Activated CD4-positive, alpha-beta T cell treated with anti-CD3 and anti-CD28 coated beads for 1 hour (primary cell): ENCODE results near the gene VPS4A.

Experiments
- DNase-seq: peaks from one replicate; pipeline ENCODE4 v3.0.0-alpha.2; 2020

VPS4A gene

DNA sequence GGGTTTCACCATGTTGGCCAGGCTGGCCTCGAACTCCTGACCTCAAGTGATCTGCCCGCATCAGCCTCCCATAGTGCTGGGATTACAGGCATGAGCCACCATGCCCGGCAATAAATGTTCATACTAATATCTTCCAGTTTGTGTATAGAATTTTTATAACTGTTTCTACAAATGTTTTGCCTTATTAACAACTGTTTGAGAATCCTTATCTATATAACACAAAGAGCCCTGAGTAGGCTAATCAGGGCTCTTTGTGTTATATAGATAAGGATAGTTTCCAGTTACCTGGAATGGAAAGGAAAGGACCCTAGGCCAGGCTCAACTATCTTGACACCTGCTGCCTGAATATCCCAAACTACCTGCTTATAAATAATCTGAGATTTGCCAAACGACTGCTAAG lies 57.7 kb downstream of the VPS4A start:
- DNase-seq, result no peak

DNA sequence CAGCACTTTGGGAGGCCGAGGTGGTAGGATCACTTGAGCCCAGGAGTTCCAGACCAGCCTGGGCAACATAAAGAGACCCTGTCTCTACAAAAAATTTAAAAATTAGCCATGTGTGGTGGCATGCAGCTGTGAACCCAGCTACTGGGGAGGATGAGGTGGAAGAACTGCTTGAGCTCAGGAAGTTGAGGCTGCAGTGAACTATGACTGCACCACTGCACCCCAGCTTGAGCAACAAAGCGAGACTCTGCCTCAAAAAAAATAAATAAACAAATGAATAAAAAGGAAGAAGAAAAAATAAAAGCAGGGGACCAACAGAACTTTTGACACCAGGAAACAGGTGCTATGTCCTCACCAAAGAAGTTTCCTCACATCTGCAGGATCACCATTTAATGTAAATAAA lies 60.4 kb downstream of the VPS4A start:
- DNase-seq, result no peak

- DNase-seq, result no peak
These were observed 61.9 kb downstream of the VPS4A start for GRCh38 chr16:69373019-69373418.
